Osteocyte (in vitro differentiated cells): ENCODE measurements around the gene UBXN10. TPM values are rescaled to one million over a fixed set of nuclear protein-coding genes. Genes with fewer than 3 reads are reported as not detected.
"Not testable (repeated sequence)": the region's sequence is repeated elsewhere in the genome, so short reads cannot be mapped to it uniquely, and the experiment has no call there.

Experiments used
- DNase-seq: peaks from one replicate; pipeline ENCODE4 v3.0.0; 2021; ENCODE audit warnings: mixed read lengths; ENCODE audit not compliant: unreplicated experiment; ENCODE audit errors: extremely low spot score
- H3K27ac Mint-ChIP-seq: one replicate; pipeline ENCODE4 v1.8.0; 2021; ENCODE audit warnings: mild to moderate bottlenecking, mixed read lengths; ENCODE audit not compliant: unreplicated experiment
- H3K27me3 Mint-ChIP-seq: one replicate; pipeline ENCODE4 v1.8.0; 2021; ENCODE audit warnings: mixed read lengths; ENCODE audit not compliant: unreplicated experiment
- H3K36me3 Mint-ChIP-seq: one replicate; pipeline ENCODE4 v1.8.0; 2021; ENCODE audit warnings: mixed read lengths; ENCODE audit not compliant: unreplicated experiment
- H3K4me1 Mint-ChIP-seq: one replicate; pipeline ENCODE4 v1.8.0; 2021; ENCODE audit warnings: mixed read lengths; ENCODE audit not compliant: unreplicated experiment
- H3K4me3 Mint-ChIP-seq: one replicate; pipeline ENCODE4 v1.8.0; 2021; ENCODE audit warnings: mild to moderate bottlenecking, moderate library complexity, mixed read lengths; ENCODE audit not compliant: unreplicated experiment
- H3K9me3 Mint-ChIP-seq: one replicate; pipeline ENCODE4 v1.8.0; 2021; ENCODE audit warnings: mixed read lengths; ENCODE audit not compliant: unreplicated experiment
- total RNA-seq: library from RNA; stranded (reverse); gene quantifications from 2 replicates; pipeline ENCODE4 v1.2.1, GENCODE V29; 2021
- TF ChIP-seq, protein P1 (sequence below): fragments of 200-600 bp; sonication (generic); IDR thresholded peaks from 2 replicates; pipeline ENCODE4 v1.5.0; 2021; ENCODE audit warnings: antibody characterized with exemption, mild to moderate bottlenecking, moderate library complexity

The UBXN10 gene
- total RNA-seq, 1 donor from 2014 or later: not detected

DNA sequence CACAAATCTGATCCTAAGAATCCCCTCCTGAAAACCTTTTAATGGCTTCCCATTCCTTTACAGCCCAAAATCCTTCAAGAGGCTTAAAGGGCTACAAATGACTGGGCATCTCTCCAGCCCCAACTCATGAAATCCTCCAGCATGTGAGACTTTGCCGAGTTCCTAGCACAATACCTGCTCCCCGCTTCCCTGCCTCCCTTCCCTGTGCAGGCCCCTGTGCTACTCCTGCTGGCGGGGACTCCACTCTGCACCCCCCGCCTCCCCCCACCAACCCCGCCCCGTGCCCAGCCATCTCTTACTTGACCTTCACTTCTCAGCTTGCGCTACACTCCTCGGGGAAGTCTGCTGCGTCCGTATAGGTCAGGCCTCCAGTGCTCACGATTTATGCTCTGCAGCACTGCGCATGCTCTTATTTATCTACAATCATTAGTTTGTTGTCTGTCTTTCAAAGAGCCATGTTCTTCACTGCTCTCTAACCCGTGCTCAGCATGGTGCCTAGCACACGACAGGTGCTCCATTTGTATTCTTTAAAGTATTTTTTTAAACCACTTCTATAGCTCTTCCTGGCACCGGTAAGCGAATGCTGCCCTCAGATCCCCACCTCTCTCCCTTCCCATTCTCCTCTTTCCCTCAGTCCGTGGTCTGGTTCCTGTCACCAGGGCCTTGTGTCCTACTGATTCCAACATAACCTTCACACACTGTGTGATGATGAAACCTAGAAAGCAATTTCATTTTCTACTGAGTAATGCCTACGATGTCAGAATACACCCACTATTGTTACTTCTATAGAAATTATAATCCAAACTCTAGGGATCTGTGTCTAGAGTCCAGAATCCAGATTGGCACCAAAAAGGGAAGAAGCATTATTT, 37.9 kb downstream of the UBXN10 start:
- Mint-ChIP-seq H3K27me3 (peaks cover 49% of the 10 kb centered on the region), H3K4me1 (no peaks in the 10 kb centered on the region), H3K9me3 (no peaks in the 10 kb centered on the region), H3K36me3 (no peaks in the 10 kb centered on the region), H3K4me3 (no peak overlapping the region), H3K27ac (no peak overlapping the region)
- no peak for DNase-seq
- TF ChIP-seq, protein P1, sequence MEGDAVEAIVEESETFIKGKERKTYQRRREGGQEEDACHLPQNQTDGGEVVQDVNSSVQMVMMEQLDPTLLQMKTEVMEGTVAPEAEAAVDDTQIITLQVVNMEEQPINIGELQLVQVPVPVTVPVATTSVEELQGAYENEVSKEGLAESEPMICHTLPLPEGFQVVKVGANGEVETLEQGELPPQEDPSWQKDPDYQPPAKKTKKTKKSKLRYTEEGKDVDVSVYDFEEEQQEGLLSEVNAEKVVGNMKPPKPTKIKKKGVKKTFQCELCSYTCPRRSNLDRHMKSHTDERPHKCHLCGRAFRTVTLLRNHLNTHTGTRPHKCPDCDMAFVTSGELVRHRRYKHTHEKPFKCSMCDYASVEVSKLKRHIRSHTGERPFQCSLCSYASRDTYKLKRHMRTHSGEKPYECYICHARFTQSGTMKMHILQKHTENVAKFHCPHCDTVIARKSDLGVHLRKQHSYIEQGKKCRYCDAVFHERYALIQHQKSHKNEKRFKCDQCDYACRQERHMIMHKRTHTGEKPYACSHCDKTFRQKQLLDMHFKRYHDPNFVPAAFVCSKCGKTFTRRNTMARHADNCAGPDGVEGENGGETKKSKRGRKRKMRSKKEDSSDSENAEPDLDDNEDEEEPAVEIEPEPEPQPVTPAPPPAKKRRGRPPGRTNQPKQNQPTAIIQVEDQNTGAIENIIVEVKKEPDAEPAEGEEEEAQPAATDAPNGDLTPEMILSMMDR: no peak

DNA sequence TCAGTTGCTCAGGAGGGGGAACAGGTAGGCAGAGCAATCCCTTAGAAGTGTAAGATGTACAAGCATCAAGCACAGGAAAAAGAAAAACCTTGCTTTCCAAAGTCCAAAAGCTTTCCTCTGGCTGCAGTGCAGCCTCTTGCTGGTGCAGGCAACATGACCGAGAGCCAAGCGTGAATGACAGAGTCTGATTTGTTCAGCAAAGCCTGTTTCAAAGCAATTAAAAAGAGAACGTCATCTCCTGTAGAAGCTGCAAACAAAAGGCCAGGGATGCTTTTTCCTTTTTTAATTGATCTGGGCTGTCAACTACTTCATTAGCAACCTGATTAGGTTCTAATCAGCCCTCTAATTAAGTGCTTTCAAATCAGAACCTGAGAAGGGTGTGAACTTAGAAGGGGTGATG, 38.6 kb downstream of the UBXN10 start:
- Mint-ChIP-seq H3K36me3 (no peaks in the 10 kb centered on the region), H3K4me1 (no peaks in the 10 kb centered on the region), H3K27ac (no peak overlapping the region), H3K27me3 (peaks cover 49% of the 10 kb centered on the region), H3K4me3 (no peak overlapping the region), H3K9me3 (no peaks in the 10 kb centered on the region)
- TF ChIP-seq, protein P1: no peak
- DNase-seq: no peak

GRCh38 chr1:20227704-20228103, 41.8 kb downstream of the UBXN10 start:
- H3K27ac Mint-ChIP-seq: no peak overlapping the region
- no peaks in the 10 kb centered on the region for H3K4me1 Mint-ChIP-seq
- DNase-seq: no peak
- H3K4me3 Mint-ChIP-seq: no peak overlapping the region
- H3K9me3 Mint-ChIP-seq: no peaks in the 10 kb centered on the region
- H3K27me3 Mint-ChIP-seq: peaks cover 45% of the 10 kb centered on the region
- TF ChIP-seq, protein P1: no peak
- no peaks in the 10 kb centered on the region for H3K36me3 Mint-ChIP-seq

DNA sequence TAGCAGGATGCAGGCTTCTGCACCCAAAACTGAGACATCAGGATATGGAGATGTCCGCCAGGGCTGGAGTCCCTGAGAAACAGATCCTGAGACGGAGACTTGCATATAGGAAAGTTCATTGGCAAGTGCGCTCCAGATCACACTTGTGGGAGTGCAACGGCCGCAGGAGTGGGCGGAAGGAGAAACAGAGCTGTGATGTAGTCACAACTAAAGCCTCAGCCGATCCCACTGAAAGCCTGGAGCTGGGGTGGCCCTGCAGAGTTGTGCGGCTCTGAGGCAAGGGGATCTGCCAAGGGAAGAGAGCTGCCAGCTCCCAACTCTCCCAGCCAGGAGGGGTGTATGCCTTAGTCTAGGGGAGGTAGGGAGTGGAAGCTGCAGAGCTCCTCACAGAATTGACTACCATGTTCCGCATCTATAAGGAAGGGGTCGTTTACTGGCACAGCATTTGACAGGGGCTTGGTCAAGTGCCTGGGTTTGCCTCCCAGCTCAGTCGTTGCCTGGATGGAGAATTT, 42.5 kb downstream of the UBXN10 start:
- peaks cover 45% of the 10 kb centered on the region for H3K27me3 Mint-ChIP-seq
- no peak overlapping the region for H3K4me3 Mint-ChIP-seq
- no peaks in the 10 kb centered on the region for H3K9me3 Mint-ChIP-seq
- DNase-seq: no peak
- no peak overlapping the region for H3K27ac Mint-ChIP-seq
- TF ChIP-seq, protein P1: no peak
- no peaks in the 10 kb centered on the region for H3K36me3 Mint-ChIP-seq
- H3K4me1 Mint-ChIP-seq: no peaks in the 10 kb centered on the region

- no peaks in the 10 kb centered on the region for H3K9me3 Mint-ChIP-seq
- no peaks in the 10 kb centered on the region for H3K4me1 Mint-ChIP-seq
- H3K4me3 Mint-ChIP-seq: no peak overlapping the region
- DNase-seq: no peak
- TF ChIP-seq, protein P1: no peak
- no peaks in the 10 kb centered on the region for H3K36me3 Mint-ChIP-seq
- H3K27me3 Mint-ChIP-seq: peaks cover 47% of the 10 kb centered on the region
- H3K27ac Mint-ChIP-seq: no peak overlapping the region
These were observed 43.3 kb downstream of the UBXN10 start for GRCh38 chr1:20229171-20229570.

- not testable (repeated sequence) for H3K36me3 Mint-ChIP-seq, H3K9me3 Mint-ChIP-seq, H3K27ac Mint-ChIP-seq, DNase-seq, H3K4me1 Mint-ChIP-seq, H3K4me3 Mint-ChIP-seq
- peaks cover 55% of the 10 kb centered on the region for H3K27me3 Mint-ChIP-seq
These were observed 46.7 kb downstream of the UBXN10 start for GRCh38 chr1:20232564-20232963.
